GM11168 (cell line): ENCODE results near the gene FBXO5.
"Not testable (repeated sequence)": the region's sequence is repeated elsewhere in the genome, so short reads cannot be mapped to it uniquely, and the experiment has no call there.

Experiments
- in situ Hi-C: fragments of 300-500 bp; cut with MboI; formaldehyde crosslinking; loops from one replicate; pipeline ENCODE4 v1.12.0; 2022; ENCODE audit warnings: low sequenced_read_pairs; ENCODE audit not compliant: unreplicated experiment

Gene FBXO5

GRCh38 chr6:152999538-152999937, 16.7 kb upstream of the FBXO5 start:
- in situ Hi-C loops, result loop anchor here (25.0 kb wide), 1 partner anchor 1263 kb away; no protein-coding TSS in a partner anchor

DNA sequence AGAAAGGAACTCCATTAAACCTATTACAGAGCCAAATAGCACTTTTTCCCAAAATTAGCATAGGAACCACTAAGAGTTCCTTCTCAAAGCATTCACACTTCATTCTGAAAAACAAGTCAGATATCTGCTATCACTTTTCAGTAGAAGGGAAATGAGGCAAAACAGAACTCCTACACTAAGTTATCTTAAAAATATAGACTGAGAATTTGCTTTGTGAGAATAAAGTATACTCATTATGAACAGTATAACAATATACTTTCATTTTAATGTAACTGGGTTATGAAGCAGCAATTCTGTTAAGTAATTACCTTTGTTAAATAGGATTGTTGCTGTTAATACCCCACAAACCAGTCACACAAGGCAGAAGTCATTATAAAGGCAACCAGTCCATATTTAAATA, 11.0 kb upstream of the FBXO5 start:
- in situ Hi-C loops, result loop anchor here (25.0 kb wide), 1 partner anchor 1268 kb away; no protein-coding TSS in a partner anchor

DNA sequence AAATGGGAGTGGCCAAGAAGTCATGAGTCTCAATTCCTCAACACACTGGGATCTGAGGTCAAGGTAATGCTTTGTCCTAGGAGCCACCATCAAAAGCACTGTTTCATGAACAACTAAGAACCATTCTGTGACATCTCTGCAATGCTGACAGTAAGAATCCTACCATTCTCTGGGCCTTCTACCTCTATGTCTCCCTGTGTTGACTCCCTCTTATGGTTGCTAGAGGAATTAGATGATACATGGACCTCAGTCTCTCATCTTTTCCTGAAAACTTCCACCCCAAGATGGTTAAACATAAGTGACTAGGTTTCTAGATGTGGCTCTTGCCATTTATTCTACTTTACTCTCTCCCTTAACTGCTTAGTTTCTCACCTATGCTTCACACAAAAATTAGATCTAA, 10.6 kb upstream of the FBXO5 start:
- in situ Hi-C loops, result loop anchor here (25.0 kb wide), 1 partner anchor 1269 kb away; no protein-coding TSS in a partner anchor

- in situ Hi-C loops, result loop anchor here (25.0 kb wide), 1 partner anchor 1275 kb away; no protein-coding TSS in a partner anchor
Measured at GRCh38 chr6:152986978-152987377, 4.1 kb upstream of the FBXO5 start.

DNA sequence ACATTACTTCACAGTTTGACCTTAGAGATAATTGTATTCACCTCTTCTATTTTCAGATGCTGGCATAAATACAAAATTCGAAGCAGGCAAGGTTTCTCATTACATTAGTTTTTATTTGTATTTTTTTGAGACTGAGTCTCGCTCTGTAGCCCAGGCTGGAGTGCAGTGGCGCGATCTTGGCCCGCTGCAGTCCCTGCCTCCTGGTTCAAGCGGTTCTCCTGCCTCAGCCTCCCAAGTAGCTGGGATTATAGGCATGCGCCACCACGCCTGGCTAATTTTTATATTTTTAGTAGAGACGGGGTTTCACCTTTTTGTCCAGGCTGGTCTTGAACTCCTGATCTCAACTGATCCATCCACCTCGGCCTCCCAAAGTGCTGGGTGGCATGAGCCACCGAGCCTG, 2.5 kb upstream of the FBXO5 start:
- in situ Hi-C loops, result loop anchor here (25.0 kb wide), 1 partner anchor 1277 kb away; no protein-coding TSS in a partner anchor

GRCh38 chr6:152984513-152984872, 1.7 kb upstream of the FBXO5 start:
- in situ Hi-C loops, result loop anchor here (25.0 kb wide), 1 partner anchor 1278 kb away; no protein-coding TSS in a partner anchor

DNA sequence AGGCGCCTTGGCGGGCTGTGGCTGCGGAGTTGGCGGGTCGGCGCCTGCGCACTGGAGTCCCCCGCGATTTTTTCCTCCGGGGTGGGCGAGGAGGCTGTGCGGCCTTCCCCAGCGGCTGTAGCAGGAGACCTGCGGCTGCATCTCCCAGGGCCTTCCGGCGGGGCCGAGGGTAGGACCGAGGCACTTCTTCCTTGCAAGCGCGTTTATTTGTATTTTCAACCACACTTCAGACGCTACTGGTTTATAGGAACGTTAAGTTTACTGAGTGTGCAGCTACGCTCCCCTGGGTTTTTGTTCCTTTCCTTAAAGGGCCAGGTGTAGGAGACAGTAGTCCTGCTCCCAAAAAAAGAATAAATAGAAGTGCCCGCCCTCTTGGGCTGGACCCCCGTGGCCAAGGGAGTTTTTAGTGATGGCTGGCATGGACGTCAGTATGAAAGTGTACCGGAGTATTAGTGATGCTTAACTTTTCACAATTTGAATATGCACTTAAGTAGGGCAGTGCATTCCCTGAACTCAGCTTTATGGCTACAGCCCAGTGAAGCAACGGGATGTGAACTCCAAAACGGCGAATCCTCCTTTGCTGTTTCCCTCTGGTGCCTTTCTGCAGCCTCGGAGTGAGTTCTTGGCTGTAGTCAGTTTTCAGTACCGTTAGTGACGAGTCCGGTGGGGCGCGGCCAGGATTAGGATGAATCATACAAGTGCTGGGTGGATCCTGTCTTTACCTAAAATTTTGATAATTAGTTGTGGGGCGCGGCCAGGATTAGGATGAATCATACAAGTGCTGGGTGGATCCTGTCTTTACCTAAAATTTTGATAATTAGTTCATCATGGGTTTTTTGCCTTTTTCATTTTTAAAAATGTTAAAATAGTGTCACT, 1.0 kb upstream of the FBXO5 start:
- in situ Hi-C loops, result loop anchor here (25.0 kb wide), 1 partner anchor 1278 kb away; no protein-coding TSS in a partner anchor

DNA sequence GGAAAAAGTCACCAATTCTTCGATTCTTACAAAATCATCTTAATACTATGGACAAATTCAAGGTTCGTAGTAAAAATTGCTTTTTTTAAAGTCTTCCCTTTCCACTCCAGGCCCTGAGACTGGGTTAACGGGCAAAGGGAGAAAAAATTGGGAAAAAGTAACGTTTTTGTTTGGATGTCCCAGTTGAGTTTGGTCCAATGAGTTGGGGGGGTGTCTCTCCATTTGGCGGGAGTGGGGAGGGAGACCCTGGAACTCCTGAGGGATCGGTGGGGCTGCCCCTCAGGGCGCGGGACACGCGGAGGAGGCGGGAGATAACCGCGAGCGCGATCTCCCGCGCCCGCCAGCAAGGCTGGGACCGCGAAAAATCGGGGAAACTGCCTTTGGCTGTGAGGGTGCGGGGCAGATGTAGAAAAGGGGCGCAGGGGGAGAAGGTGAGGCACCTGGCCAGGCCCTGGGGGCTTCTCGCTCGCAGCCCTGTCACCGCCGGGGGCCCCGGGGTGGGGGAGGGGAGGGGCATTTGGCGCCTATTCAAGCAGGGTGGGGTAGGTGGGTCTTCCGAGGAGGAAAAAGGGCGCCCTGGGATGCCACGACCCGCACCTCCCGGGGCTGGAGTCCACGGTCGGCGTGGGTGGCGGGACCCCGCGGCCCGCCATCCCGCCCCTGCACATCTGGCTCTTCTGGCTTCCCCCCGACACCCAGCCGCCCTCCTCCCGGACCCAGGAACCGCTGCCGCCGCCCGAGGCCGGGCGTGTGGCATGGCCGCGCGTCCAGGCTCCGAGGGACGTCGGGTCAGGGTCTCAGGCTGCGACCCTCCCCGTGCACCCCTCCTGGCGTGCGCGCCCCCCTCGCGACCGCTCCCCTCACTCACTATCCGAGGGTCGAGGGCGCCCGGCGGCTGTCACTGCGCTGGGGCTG, 595 bp downstream of the FBXO5 start:
- in situ Hi-C loops, result loop anchor here (25.0 kb wide), 1 partner anchor 1280 kb away; no protein-coding TSS in a partner anchor

GRCh38 chr6:152981219-152981618, 1.6 kb downstream of the FBXO5 start:
- in situ Hi-C loops, result loop anchor here (25.0 kb wide), 1 partner anchor 1281 kb away; no protein-coding TSS in a partner anchor

DNA sequence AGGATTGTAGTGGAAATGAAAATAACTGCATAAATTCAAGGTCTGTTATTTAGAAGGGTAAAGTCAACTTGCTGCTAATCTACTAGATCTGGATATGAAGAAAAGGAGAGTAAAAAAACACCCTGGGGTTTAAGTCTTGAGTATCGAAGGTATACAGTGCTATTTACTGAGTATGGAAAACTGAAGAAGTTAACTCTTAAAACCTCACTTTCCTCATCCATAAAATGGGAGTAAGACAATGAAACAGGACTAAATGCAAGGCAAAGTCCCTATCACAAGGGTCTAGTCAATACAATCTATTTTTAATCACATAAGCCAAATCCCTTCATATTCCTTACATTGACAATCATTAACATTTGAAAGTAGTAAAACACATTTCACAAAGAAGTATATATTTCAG, 2.2 kb downstream of the FBXO5 start:
- in situ Hi-C loops, result loop anchor here (25.0 kb wide), 1 partner anchor 1282 kb away; no protein-coding TSS in a partner anchor

- in situ Hi-C loops, result loop anchor here (25.0 kb wide), 1 partner anchor 1283 kb away; no protein-coding TSS in a partner anchor
Measured at GRCh38 chr6:152979116-152979515, 3.7 kb downstream of the FBXO5 start.

DNA sequence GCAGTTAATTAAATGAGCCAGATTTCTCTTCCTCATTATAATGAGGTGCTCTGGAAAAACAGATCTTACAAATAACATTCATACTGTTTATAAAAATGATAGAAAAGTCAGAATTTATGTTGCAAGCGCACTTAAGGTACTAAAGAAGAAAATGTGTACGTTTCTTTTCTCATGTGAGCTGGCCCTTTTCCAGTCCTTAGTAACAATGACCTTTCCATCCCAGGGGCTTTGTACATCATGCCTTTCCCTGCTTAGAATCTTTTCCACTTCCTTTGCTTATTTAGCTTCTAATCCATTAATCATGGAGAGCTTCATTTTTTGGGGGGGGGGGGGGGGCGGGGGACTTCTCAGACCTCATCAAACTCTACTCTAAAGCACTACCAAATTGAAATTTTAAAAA, 4.8 kb downstream of the FBXO5 start:
- in situ Hi-C loops, result loop anchor here (25.0 kb wide), 1 partner anchor 1284 kb away; no protein-coding TSS in a partner anchor

- in situ Hi-C loops, result loop anchor here (25.0 kb wide), 1 partner anchor 1285 kb away; no protein-coding TSS in a partner anchor
Measured at GRCh38 chr6:152977556-152977955, 5.3 kb downstream of the FBXO5 start.

DNA sequence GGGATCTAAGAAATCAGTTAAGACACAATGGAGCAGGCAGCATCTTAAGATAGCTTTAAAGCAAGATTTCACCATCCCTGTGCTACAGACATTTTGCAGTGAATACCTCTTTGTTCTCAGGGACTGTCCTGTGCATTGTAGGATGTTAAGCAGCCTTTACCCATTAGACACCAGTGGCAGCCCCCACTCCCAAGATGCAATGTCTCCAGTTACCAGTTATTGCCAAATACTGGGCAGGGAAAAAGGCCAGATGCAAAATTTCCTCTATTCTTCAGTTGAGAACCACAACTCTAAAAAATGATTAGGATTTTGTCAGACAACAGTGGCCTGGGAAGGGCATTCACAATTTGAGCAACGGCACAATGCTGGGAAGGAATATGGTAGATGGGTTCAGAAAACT, 6.1 kb downstream of the FBXO5 start:
- in situ Hi-C loops, result loop anchor here (25.0 kb wide), 1 partner anchor 1286 kb away; no protein-coding TSS in a partner anchor

DNA sequence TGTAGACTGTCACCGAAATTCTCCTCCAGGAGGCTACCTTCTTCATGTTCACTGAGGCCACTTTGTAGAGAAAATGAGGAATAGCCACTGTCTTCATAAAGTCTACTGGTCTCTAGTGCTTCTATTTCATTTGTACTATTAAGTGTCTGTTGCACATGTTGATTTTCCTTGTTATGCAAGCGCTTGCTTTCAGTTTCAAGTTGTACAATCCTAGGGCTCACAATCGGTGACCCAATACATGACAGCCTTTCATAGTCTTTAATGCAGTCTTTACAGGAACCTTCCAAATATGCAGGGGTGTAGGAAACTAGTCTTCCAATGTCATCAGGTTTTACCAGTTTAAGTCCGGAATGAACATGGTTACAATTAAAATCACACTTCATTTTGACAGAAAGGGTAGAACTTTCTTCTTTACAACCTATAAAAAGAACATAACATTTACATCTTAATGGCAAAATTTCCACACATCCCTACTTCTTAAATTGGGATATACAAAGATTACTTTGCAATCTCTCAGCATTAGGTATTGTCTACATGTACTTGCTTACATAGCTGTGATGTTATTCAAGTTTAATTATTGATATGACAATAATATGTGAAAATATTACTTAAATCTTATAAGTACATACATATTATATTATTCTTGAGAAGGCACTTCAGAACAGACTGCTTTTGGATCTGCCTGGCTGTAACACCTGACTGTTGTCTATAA, 7.5 kb downstream of the FBXO5 start:
- in situ Hi-C loops, result loop anchor here (25.0 kb wide), 1 partner anchor 1287 kb away; no protein-coding TSS in a partner anchor

DNA sequence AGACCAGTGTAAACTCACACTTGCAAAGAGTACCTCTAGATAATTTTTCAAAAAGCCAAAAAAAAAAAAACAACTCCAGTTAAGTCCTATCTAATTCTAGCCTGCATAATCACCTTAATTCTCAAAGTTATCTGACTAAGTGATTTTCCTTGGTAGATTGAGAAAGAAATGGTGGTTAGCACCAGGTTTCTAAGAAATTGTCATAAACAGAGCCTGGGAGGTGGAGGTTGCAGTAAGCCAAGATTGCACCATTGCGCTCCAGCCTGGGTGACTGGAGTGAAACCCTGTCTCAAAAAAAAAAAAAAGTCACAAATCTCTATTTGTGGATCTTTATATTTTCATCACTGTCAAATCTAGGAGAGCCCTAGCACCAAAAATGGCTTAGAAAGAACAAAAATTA, 8.9 kb downstream of the FBXO5 start:
- in situ Hi-C loops, result no loop called here

DNA sequence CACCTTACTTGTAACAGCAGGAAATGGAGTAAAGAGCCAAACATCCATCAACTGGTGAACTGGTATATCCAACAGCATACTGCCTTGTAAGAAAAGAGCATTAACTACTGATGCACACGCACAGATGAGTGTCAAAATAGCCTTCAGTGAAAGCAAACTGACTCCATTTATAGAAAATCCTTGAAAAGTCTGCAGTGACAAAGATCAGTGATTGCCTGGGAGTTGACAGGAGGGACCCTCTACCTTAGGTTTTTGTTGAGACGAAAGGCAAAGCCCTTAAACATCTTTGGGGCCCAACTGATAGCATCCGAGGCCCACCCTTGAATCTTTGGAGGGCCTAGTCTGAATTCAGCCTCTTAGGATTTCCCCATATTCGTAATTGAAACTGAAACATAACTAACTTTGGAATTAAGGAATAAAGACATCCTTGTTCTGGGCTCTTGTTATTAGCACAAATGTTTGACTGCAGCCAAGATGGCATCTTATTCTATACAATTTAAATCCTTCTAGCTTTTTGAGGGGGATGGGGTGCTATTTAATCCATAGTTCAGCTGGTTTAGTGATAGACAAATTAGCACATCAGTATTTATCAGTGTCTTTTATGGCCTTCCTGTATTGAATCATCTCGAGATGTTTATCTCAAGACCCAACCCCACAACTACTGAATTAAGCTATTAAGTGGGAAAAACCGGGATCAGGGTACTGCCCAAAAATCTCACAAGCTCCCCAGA, 13.0 kb downstream of the FBXO5 start:
- in situ Hi-C loops, result no loop called here

DNA sequence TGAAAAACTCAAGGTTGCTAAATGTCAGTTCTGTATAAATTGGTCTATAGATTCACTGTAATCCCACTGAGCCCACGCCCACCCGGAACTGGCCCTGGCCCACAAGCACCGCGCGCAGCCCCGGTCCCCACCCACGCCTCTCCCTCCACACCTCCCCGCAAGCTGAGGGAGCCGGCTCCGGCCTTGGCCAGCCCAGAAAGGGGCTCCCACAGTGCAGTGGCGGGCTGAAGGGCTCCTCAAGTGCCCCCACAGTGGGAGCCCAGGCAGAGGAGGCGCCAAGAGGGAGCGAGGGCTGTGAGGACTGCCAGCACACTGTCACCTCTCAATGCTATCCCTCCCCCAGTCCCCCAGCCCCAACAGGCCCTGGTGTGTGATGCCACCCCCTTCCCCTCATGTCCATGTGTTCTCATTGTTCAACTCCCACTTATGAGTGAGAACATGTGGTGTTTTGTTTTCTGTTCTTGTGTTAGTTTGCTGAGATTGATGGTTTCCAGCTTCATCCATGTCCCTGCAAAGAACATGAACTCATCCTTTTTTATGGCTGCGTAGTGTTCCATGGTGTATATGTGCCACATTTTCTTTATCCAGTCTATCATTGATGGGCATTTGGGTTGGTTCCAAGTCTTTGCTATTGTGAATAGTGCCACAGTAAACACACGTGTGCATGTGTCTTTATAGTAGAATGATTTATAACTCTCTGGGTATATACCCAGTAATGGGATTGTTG, 16.5 kb downstream of the FBXO5 start:
- in situ Hi-C loops, result not testable (repeated sequence)
